Measurements from ENCODE around the gene MINDY1. TPM values are rescaled to one million over a fixed set of nuclear protein-coding genes. Genes with fewer than 3 reads are reported as not detected.

MINDY1 gene
- total and polyA plus RNA-seq, 2 donors (not counting 1 experiment from before 2014, with no cell fraction given) = 7.6 to 16.1 TPM

GRCh38 chr1:151032164-151032563 lies 25.5 kb upstream of the MINDY1 start:
- no peaks in the 10 kb centered on the region for H3K27me3 ChIP-seq (replicated peaks in 1 of 4; ENCODE audit: control extremely low read depth in 1 of 4, control insufficient read depth in 3 of 4, insufficient read depth in 4 of 4, low read length in 3 of 4)
- H3K79me2 ChIP-seq (ENCODE audit: control insufficient read depth, insufficient read depth, low read length) = no peaks in the 10 kb centered on the region
- DNase-seq = no peak
- CTCF ChIA-PET = no interaction called here
- no peak for TF ChIP-seq EZH2 (IDR thresholded peaks at IDR 0.05; ENCODE audit: borderline replicate concordance, insufficient read depth, low read depth, low read length, poor library complexity, severe bottlenecking)
- TF ChIP-seq CTCF (IDR thresholded peaks at IDR 0.05) = no peak
- no peaks in the 10 kb centered on the region for H3K9me3 Mint-ChIP-seq (ENCODE audit: insufficient read depth)
- 100% methylated on average over 3 of the region's 8 CpGs for WGBS (ENCODE audit: insufficient coverage)
- H2AFZ ChIP-seq (ENCODE audit: insufficient read depth, low read depth, low read length, poor library complexity, severe bottlenecking) = no peak overlapping the region
- H4K20me1 ChIP-seq (ENCODE audit: control insufficient read depth, insufficient read depth, low read length, poor library complexity, severe bottlenecking) = no peaks in the 10 kb centered on the region
- no peak overlapping the region for H3K27ac Mint-ChIP-seq
- H3K9me3 ChIP-seq (ENCODE audit: control extremely low read depth in 1 of 3, control insufficient read depth in 2 of 3, insufficient read depth in 1 of 3, low read length in 2 of 3) = no peaks in the 10 kb centered on the region
- no peaks in the 10 kb centered on the region for H3K4me1 Mint-ChIP-seq
- H3K4me3 ChIP-seq (ENCODE audit: control extremely low read depth in 1 of 5, extremely low read depth in 1 of 5, insufficient read depth in 1 of 5, low read depth in 2 of 5, low read length in 4 of 5) = no peak overlapping the region
- no peak overlapping the region for H3K4me2 ChIP-seq (replicated peaks; ENCODE audit: low read depth, low read length, poor library complexity, severe bottlenecking)
- no peak overlapping the region for H3K4me3 Mint-ChIP-seq
- H3K27ac ChIP-seq (ENCODE audit: low read length in 2 of 2) = no peak overlapping the region
- ATAC-seq (ENCODE audit: low read depth) = no peak
- no peaks in the 10 kb centered on the region for H3K4me1 ChIP-seq (ENCODE audit: control insufficient read depth in 2 of 2, insufficient read depth in 2 of 2, low read length in 2 of 2)
- H3K27me3 Mint-ChIP-seq = no peaks in the 10 kb centered on the region
- no peak overlapping the region for H3K9ac ChIP-seq (ENCODE audit: low read length)
- H3K36me3 ChIP-seq (replicated peaks in 1 of 2; ENCODE audit: control extremely low read depth in 1 of 2, control insufficient read depth in 1 of 2, extremely low read depth in 1 of 2, insufficient read depth in 2 of 2, low read length in 1 of 2) = peaks cover 3 to 52% of the 10 kb centered on the region in 2 experiments
- intact Hi-C loops (cut with micrococcal nuclease) = no loop called here
- POLR2A ChIA-PET = no interaction called here

- Mint-ChIP-seq H3K27ac (no peak overlapping the region), H3K9me3 (ENCODE audit: insufficient read depth) (no peaks in the 10 kb centered on the region), H3K27me3 (no peaks in the 10 kb centered on the region), H3K4me3 (no peak overlapping the region), H3K4me1 (peaks cover 6% of the 10 kb centered on the region)
- CTCF ChIA-PET = interaction anchor here (0.7 to 6.3 kb wide), 7 partner anchors 20 to 418 kb away, joined by 3 to 61 read pairs (median 11); partner anchors contain the start of genes CDC42SE1, GABPB2, MINDY1 and MLLT11
- Histone ChIP-seq H3K4me3 (ENCODE audit: control extremely low read depth in 1 of 5, extremely low read depth in 1 of 5, insufficient read depth in 1 of 5, low read depth in 2 of 5, low read length in 4 of 5) (no peak overlapping the region), H3K36me3 (replicated peaks in 1 of 2; ENCODE audit: control extremely low read depth in 1 of 2, control insufficient read depth in 1 of 2, extremely low read depth in 1 of 2, insufficient read depth in 2 of 2, low read length in 1 of 2) (peaks cover 3 to 45% of the 10 kb centered on the region in 2 experiments), H2AFZ (ENCODE audit: insufficient read depth, low read depth, low read length, poor library complexity, severe bottlenecking) (no peak overlapping the region), H3K4me1 (ENCODE audit: control insufficient read depth in 2 of 2, insufficient read depth in 2 of 2, low read length in 2 of 2) (peaks cover 0 to 5% of the 10 kb centered on the region in 2 donors), H3K4me2 (replicated peaks; ENCODE audit: low read depth, low read length, poor library complexity, severe bottlenecking) (no peak overlapping the region), H3K27ac (ENCODE audit: low read length in 2 of 2) (no peak overlapping the region), H4K20me1 (ENCODE audit: control insufficient read depth, insufficient read depth, low read length, poor library complexity, severe bottlenecking) (no peaks in the 10 kb centered on the region), H3K9ac (ENCODE audit: low read length) (no peak overlapping the region), H3K79me2 (ENCODE audit: control insufficient read depth, insufficient read depth, low read length) (no peaks in the 10 kb centered on the region), H3K9me3 (ENCODE audit: control extremely low read depth in 1 of 3, control insufficient read depth in 2 of 3, insufficient read depth in 1 of 3, low read length in 2 of 3) (no peaks in the 10 kb centered on the region), H3K27me3 (replicated peaks in 1 of 4; ENCODE audit: control extremely low read depth in 1 of 4, control insufficient read depth in 3 of 4, insufficient read depth in 4 of 4, low read length in 3 of 4) (no peaks in the 10 kb centered on the region)
- DNase-seq (no peak), ATAC-seq (ENCODE audit: low read depth) (no peak)
- POLR2A ChIA-PET = no interaction called here
- intact Hi-C loops (cut with micrococcal nuclease) = no loop called here
- TF ChIP-seq CTCF (IDR thresholded peaks at IDR 0.05) = no peak
- no peak for TF ChIP-seq EZH2 (IDR thresholded peaks at IDR 0.05; ENCODE audit: borderline replicate concordance, insufficient read depth, low read depth, low read length, poor library complexity, severe bottlenecking)
Measured at GRCh38 chr1:151026460-151026859, 19.8 kb upstream of the MINDY1 start.

All from B cell (primary cell).